Measurements from ENCODE around the gene UGGT1. TPM values are rescaled to one million over a fixed set of nuclear protein-coding genes. Genes with fewer than 3 reads are reported as not detected.

Gene UGGT1
- polyA plus RNA-seq, 1 donor (not counting 4 experiments of a cell fraction or from before 2014, with no cell fraction given), result 26.7 TPM

DNA sequence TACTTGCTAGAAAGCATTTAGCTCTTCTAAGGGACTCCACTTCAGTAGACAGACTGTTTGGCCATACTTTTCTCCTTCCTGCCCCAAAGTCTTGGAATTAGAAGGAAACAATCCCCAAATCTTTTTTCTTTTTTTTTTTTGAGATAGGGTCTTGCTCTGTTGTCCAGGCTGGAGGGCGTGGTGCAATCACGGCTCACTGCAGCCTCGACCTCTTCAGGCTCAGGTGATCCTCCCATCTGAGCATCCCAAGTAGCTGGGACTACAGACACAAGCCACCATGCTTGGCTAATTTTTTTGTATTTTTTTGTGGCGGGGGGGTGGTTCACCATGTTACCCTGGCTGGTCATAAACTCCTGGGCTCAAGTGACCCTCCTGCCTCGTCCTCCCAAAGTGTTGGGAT lies 6.2 kb upstream of the UGGT1 start:
- no peak overlapping the region for H3K4me3 ChIP-seq (ENCODE audit: control insufficient read depth in 2 of 3, extremely low read depth in 1 of 3, insufficient read depth in 2 of 3, low read depth in 1 of 3, low read length in 3 of 3)
- no peak overlapping the region for H3K27ac ChIP-seq (ENCODE audit: control insufficient read depth, insufficient read depth, low read length)
- no peak overlapping the region for H3K4me2 ChIP-seq (ENCODE audit: control insufficient read depth, extremely low read depth, insufficient read depth, low read depth, low read length)
- H3K9ac ChIP-seq (ENCODE audit: control insufficient read depth, extremely low read depth, insufficient read depth, low read length), result no peak overlapping the region
- no peaks in the 10 kb centered on the region for H3K9me3 ChIP-seq (ENCODE audit: control insufficient read depth, low read depth, low read length)
- no peaks in the 10 kb centered on the region for H3K36me3 ChIP-seq (ENCODE audit: control insufficient read depth in 2 of 2, extremely low read depth in 1 of 2, insufficient read depth in 2 of 2, low read length in 2 of 2)
- no peaks in the 10 kb centered on the region for H3K27me3 ChIP-seq (ENCODE audit: control insufficient read depth, extremely low read depth, insufficient read depth, low read length)
- no peaks in the 10 kb centered on the region for H4K20me1 ChIP-seq (ENCODE audit: control insufficient read depth, extremely low read depth, insufficient read depth, low read length)
- dilution Hi-C loops (cut with MboI; ENCODE audit: extremely low pct_ligation_motif_present, low sequenced_read_pairs), result no loop called here
- H3K4me1 ChIP-seq (ENCODE audit: control insufficient read depth, extremely low read depth, insufficient read depth, low read length), result no peaks in the 10 kb centered on the region
- FAIRE-seq (no peak), DNase-seq (ENCODE audit: low read depth, low spot score) (no peak)
- H2AFZ ChIP-seq (ENCODE audit: control insufficient read depth, low read length), result no peak overlapping the region
- TF ChIP-seq EZH2 (IDR thresholded peaks at IDR 0.05; ENCODE audit: low read length), result no peak
- TF ChIP-seq, protein P1, sequence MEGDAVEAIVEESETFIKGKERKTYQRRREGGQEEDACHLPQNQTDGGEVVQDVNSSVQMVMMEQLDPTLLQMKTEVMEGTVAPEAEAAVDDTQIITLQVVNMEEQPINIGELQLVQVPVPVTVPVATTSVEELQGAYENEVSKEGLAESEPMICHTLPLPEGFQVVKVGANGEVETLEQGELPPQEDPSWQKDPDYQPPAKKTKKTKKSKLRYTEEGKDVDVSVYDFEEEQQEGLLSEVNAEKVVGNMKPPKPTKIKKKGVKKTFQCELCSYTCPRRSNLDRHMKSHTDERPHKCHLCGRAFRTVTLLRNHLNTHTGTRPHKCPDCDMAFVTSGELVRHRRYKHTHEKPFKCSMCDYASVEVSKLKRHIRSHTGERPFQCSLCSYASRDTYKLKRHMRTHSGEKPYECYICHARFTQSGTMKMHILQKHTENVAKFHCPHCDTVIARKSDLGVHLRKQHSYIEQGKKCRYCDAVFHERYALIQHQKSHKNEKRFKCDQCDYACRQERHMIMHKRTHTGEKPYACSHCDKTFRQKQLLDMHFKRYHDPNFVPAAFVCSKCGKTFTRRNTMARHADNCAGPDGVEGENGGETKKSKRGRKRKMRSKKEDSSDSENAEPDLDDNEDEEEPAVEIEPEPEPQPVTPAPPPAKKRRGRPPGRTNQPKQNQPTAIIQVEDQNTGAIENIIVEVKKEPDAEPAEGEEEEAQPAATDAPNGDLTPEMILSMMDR (optimal IDR thresholded peaks at IDR 0.05 in 1 of 3, IDR thresholded peaks at IDR 0.05 in 1 of 3, conservative IDR thresholded peaks at IDR 0.05 in 1 of 3; ENCODE audit: extremely low read depth in 1 of 3, insufficient read depth in 2 of 3, low read length in 3 of 3), result no peak
- no peaks in the 10 kb centered on the region for H3K79me2 ChIP-seq (ENCODE audit: control insufficient read depth, insufficient read depth, low read length)
- H3K9me1 ChIP-seq (ENCODE audit: control insufficient read depth, extremely low read depth, insufficient read depth, low read length), result no peaks in the 10 kb centered on the region

GRCh38 chr2:128086244-128086643 lies 4.8 kb upstream of the UGGT1 start:
- no peak for DNase-seq (ENCODE audit: low read depth, low spot score)
- H3K27me3 ChIP-seq (ENCODE audit: control insufficient read depth, extremely low read depth, insufficient read depth, low read length), result no peaks in the 10 kb centered on the region
- dilution Hi-C loops (cut with MboI; ENCODE audit: extremely low pct_ligation_motif_present, low sequenced_read_pairs), result no loop called here
- no peak overlapping the region for H3K4me2 ChIP-seq (ENCODE audit: control insufficient read depth, extremely low read depth, insufficient read depth, low read depth, low read length)
- FAIRE-seq, result no peak
- TF ChIP-seq, protein P1 (optimal IDR thresholded peaks at IDR 0.05 in 1 of 3, IDR thresholded peaks at IDR 0.05 in 1 of 3, conservative IDR thresholded peaks at IDR 0.05 in 1 of 3; ENCODE audit: extremely low read depth in 1 of 3, insufficient read depth in 2 of 3, low read length in 3 of 3), result no peak
- TF ChIP-seq EZH2 (IDR thresholded peaks at IDR 0.05; ENCODE audit: low read length), result no peak
- no peak overlapping the region for H2AFZ ChIP-seq (ENCODE audit: control insufficient read depth, low read length)
- H3K36me3 ChIP-seq (ENCODE audit: control insufficient read depth in 2 of 2, extremely low read depth in 1 of 2, insufficient read depth in 2 of 2, low read length in 2 of 2), result no peaks in the 10 kb centered on the region
- no peak overlapping the region for H3K27ac ChIP-seq (ENCODE audit: control insufficient read depth, insufficient read depth, low read length)
- no peak overlapping the region for H3K4me3 ChIP-seq (ENCODE audit: control insufficient read depth in 2 of 3, extremely low read depth in 1 of 3, insufficient read depth in 2 of 3, low read depth in 1 of 3, low read length in 3 of 3)
- no peaks in the 10 kb centered on the region for H4K20me1 ChIP-seq (ENCODE audit: control insufficient read depth, extremely low read depth, insufficient read depth, low read length)
- H3K9me1 ChIP-seq (ENCODE audit: control insufficient read depth, extremely low read depth, insufficient read depth, low read length), result no peaks in the 10 kb centered on the region
- H3K4me1 ChIP-seq (ENCODE audit: control insufficient read depth, extremely low read depth, insufficient read depth, low read length), result no peaks in the 10 kb centered on the region
- H3K9me3 ChIP-seq (ENCODE audit: control insufficient read depth, low read depth, low read length), result no peaks in the 10 kb centered on the region
- H3K9ac ChIP-seq (ENCODE audit: control insufficient read depth, extremely low read depth, insufficient read depth, low read length), result no peak overlapping the region
- H3K79me2 ChIP-seq (ENCODE audit: control insufficient read depth, insufficient read depth, low read length), result peaks cover 2% of the 10 kb centered on the region

All from keratinocyte (primary cell).